NAMALWA (cell line): ENCODE results near the gene GABRB2.

ENCODE experiments used
- DNase-seq: peaks from one replicate; pipeline ENCODE4 v3.0.0-alpha.2; 2015; ENCODE audit warnings: low spot score

GABRB2 gene

GRCh38 chr5:161387121-161387520, 159.4 kb downstream of the GABRB2 start:
- DNase-seq, result no peak

DNA sequence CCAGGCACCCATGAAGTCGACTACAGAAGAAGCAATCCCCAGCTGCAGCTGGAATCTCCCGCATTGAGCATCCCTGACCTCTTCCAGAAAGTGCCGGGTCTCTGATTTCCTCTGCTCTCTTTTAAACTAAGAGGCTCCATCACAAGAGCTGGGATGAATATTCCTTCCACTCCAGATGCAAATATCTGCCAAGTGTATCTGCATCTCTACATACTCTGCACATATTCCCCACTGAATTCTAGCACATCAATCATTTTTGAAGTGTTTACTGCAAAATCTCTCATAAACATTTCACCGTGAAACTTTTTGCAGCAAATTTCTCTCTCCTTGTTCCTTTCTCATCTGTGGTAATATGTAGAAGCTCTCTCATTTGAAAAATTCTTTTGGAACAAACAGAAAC, 161.5 kb downstream of the GABRB2 start:
- no peak for DNase-seq

DNA sequence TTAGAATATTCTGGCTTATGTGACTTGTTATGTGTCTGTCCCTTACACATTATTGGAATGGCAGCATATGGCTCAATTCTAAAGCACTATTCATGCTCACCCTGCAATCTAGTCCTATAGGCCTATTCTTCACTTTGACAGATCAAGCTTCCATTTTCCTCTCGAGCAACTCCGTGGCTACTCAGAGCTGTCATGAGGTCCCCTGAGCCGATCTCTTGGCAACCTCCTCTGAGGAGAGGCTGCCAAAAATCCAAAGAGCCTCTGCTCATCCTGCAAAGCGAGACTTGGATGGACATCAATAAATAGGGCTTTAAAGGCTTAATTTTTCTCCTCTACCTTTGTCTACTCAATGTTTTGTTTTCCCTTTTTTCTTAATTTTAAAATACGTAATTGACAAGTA, 163.8 kb downstream of the GABRB2 start:
- DNase-seq, result no peak

DNA sequence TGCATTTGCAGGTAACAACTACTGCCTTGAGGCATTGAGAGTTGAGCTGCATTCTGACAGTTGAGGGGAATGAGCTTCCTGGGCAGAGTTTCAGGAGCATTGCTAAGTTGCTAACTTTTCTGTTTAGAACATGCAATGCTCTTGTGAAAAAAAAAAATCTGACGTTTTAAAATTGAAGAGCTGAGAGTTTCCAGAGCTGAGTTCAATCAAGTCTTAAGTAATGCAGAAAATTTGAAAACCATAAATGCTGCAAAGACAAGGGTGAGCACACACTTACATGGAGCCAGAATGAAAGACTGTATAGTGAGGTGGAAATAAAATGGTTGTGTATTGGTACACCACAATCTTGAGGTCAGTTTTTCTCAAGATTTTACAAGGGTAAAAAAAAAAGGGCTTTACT, 166.0 kb downstream of the GABRB2 start:
- DNase-seq, result no peak

DNA sequence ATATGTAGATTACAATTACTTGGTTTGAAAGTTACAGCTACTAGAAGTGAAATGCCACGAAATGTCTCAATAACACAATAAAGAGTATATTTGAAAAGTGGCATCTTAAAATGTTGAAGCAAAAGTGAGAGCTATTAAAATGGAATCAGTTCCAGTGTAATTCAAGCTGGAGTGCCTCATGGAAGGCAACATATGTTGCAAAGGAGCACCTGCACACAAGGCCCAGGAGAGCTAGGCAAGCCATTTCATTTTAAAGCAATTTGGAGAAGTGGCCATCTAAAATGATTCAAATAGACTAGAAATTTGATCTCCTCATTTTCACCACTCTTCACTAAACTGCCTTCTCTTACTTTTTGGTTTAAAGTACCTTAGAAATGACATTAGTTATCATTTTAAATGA, 167.8 kb downstream of the GABRB2 start:
- DNase-seq, result no peak

GRCh38 chr5:161376034-161376433, 170.5 kb downstream of the GABRB2 start:
- DNase-seq, result no peak

DNA sequence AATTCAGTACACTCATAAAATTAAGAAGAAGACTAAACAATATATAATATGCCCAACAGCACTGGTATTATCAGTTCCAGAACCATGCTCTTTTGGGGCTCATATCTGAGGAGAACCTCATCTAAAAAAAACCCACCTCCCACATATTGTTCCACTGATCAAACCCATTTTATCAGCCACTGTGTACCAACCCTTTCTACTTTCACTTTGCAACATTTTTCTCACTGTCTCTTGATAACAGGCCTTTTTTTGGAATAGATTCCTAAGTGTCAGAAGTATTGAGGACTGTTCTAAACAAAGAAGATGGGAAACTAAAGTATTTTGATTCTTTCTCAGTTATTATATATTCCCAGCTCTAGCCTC, 173.2 kb downstream of the GABRB2 start:
- no peak for DNase-seq

DNA sequence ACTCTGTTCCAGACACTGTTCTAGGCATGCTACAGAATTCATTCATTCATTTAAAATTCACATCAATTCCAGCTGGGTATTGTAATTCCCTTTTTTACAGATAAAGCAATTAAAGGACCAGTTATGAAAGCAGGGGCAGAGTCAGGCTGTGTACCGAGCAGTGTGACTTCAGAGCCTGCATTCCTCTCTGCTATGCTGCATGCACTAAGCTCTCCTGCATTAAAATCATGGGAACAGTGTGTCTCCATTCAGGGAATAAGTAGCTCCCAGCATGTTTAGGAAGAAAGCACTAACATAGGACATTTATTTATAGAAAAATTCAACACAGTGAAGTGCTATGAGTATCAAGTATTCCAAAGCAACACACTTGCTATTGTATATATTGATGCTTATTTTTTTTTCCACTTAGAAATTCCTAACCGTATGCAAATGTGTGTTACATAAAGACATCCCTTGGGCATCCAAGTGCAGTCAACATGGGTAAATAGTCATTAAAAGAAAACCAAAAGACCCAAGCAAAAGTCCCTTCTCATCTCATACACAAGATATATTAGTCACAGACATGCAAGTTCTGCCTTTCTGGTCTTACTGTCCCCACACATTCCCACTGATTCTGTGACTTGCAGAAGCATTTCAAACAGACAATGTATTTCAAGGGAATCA, 173.7 kb downstream of the GABRB2 start:
- DNase-seq, result no peak

DNA sequence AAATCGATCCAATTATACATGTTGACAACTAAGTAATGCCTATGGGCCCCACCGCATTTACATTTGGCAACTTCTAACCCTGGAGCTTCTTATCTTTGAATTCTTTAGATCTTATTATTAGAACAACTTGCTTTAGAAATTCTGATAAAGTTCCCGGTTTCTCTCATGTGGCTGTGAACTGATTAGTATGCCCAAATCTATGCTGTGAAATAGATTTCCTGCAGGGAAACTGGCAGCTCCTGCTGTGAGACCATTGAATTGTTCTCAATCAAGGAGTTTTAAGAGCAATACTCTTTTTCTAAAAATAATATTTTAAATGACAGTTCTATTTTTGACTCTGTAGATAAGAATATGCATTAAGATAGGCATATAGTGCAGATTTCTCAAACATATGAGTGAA, 177.5 kb downstream of the GABRB2 start:
- no peak for DNase-seq

DNA sequence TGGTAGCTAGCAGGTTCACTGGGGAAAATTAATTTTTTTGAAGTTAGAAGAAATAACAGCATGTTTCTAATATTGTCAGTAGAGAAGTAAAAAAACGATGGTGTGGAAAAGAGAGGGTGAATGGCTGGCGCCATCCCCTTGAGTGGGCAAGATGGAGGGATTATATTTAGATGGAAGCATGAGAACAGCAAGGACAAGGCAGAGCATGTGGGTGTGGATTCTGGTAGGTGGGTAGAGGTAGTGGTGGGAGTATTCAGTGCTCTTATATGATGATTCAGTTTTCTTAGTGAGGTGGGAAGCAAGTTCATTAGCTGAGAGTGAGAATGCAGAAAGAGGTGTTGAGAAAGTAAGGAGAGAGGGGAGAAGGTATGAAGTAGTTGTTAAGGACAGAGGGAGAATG, 188.1 kb downstream of the GABRB2 start:
- no peak for DNase-seq

- DNase-seq, result no peak
Measured at GRCh38 chr5:161344234-161344633, 202.3 kb downstream of the GABRB2 start.

DNA sequence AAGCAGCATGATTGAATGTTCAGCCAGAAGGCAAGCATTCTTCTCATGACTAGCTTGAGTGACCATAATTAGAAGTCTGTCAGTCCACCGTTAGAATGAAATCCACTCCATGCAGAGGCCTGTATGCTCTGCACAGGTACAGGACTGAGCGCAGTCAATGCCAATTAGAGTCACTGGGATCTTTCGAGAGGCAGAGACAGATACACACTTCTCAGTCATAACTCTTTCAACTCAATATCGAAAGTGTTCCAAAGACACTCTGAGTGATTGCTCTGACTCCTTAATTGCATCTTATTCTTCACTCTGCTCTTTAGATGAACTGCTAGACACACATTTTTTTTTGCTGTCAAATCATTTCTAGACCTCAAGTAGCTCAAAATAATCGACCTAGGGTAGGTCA, 203.6 kb downstream of the GABRB2 start:
- no peak for DNase-seq

GRCh38 chr5:161340012-161340411, 206.5 kb downstream of the GABRB2 start:
- DNase-seq, result no peak

DNA sequence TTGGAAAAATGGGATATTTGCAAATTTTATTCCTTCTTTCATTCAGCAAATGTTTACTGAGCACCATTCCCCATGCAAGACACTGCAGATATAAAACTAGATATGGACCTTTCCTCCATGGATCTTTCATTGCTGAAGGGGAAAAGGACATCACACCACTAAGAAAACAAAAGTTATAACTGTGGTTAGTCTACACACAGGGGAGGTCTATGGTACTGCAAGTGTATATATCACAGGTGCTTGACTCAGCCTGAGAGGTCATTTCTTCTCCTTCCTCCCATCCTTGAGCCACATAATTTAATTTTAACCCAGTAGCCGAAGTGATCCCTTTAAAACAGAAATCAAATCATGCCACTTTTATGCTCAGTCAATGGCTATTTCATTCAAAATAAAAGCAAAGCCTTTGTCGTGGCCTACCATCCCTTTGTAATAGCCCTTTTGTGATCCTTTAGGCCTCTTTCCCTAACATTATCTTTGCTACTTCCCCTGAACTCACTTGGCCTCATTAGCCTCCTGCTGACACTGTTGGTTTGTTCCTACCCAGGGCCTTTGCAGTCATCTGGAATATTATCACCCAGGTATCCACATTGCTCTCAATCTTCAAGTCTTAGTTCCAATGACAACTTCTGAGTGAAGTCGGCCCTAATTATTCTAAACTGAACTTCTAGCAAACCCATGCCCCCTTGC, 213.2 kb downstream of the GABRB2 start:
- DNase-seq, result no peak

GRCh38 chr5:161332343-161332742, 214.2 kb downstream of the GABRB2 start:
- DNase-seq, result no peak

- no peak for DNase-seq
Measured at GRCh38 chr5:161314033-161314432, 232.5 kb downstream of the GABRB2 start.

DNA sequence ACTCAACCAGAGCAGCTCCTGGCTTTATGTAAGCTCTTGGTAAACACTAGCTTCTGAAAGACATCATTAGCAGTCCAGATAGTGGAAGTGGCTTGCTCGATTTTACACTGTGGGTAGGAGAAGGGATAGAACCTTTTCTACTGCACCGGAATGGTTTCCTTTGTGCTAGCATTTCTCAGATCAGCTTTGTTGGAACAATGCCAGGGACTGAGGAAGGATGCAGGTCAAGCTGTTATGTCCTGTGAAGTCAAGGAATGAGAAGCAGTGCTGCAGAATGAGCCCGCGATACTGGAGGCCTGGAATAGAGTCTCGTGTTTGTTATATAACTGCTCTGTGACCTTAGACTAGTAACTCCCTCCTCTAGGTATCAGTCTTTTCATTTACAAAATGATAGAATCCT, 233.6 kb downstream of the GABRB2 start:
- no peak for DNase-seq

GRCh38 chr5:161311965-161312364, 234.6 kb downstream of the GABRB2 start:
- DNase-seq, result no peak

GRCh38 chr5:161311146-161311708, 235.3 kb downstream of the GABRB2 start:
- DNase-seq, result no peak

GRCh38 chr5:161306351-161306995, 240.1 kb downstream of the GABRB2 start:
- DNase-seq, result no peak

DNA sequence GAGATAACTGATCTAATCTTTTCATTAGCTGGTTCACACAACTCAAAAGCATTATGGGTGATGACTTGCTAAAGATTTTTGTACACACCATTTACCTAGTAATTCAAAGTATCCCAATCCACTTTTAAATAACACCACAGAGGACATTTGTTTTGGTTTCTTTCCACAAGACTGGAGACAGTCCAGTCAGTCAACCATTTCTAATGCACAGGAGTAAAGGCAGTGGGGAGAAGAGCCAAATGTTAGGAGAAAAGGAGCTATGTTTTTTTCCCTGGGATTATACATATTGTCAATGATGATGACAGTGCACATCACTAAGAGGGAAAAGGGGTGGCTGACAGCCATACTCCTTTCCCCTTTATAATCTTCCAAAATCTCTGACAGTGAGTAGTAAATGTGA, 240.9 kb downstream of the GABRB2 start:
- no peak for DNase-seq

DNA sequence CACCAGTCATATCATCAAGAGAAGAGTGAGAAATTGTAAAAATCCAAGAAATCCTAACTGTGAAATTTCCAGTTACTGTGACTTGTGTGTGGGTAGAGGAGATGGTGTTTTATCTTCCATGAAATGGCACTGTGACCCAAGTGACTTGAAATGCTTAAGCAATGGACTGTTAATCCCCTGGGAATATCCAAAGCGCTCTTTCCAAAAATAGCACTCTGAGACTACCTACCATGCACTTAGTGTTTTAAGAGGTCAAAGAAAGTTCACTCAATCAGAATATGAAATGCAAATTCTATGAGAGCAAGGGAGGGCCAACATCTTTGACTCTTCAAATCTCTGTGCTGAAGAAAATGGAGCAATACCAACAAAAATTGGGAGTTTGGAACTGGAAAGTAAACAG, 244.0 kb downstream of the GABRB2 start:
- DNase-seq, result no peak

- no peak for DNase-seq
Measured at GRCh38 chr5:161301586-161301985, 244.9 kb downstream of the GABRB2 start.
